GM19035 (cell line): Measurements from ENCODE around the gene CD247.

ENCODE experiments used
- ATAC-seq: cut with Tn5 transposase; IDR thresholded peaks from one replicate; pipeline ENCODE4 v1.9.1; 2021; ENCODE audit not compliant: unreplicated experiment

The CD247 gene

GRCh38 chr1:167463875-167464575 is 54.3 kb downstream of the CD247 start:
- no peak for ATAC-seq

GRCh38 chr1:167463080-167463479 is 55.2 kb downstream of the CD247 start:
- no peak for ATAC-seq

GRCh38 chr1:167462341-167462740 is 56.0 kb downstream of the CD247 start:
- ATAC-seq = no peak

GRCh38 chr1:167460836-167461235 is 57.5 kb downstream of the CD247 start:
- ATAC-seq = no peak

GRCh38 chr1:167457936-167458584 is 60.3 kb downstream of the CD247 start:
- ATAC-seq = no peak

GRCh38 chr1:167456926-167457325 is 61.4 kb downstream of the CD247 start:
- ATAC-seq = no peak

GRCh38 chr1:167456524-167456923 is 61.8 kb downstream of the CD247 start:
- no peak for ATAC-seq

GRCh38 chr1:167455786-167456446 is 62.4 kb downstream of the CD247 start:
- peak; percentile 37 for ATAC-seq

- ATAC-seq = peak; percentile 66
Measured at GRCh38 chr1:167454894-167455785, 63.2 kb downstream of the CD247 start.

- peak; percentile 25 for ATAC-seq
Measured at GRCh38 chr1:167454304-167454893, 63.9 kb downstream of the CD247 start.

GRCh38 chr1:167453123-167453522 is 65.2 kb downstream of the CD247 start:
- no peak for ATAC-seq

- ATAC-seq = no peak
Measured at GRCh38 chr1:167452483-167452882, 65.8 kb downstream of the CD247 start.

- ATAC-seq = no peak
Measured at GRCh38 chr1:167450843-167451242, 67.5 kb downstream of the CD247 start.

GRCh38 chr1:167447521-167448136 is 70.7 kb downstream of the CD247 start:
- ATAC-seq = no peak

GRCh38 chr1:167446966-167447365 is 71.4 kb downstream of the CD247 start:
- no peak for ATAC-seq

GRCh38 chr1:167443757-167444156 is 74.6 kb downstream of the CD247 start:
- ATAC-seq = no peak

- no peak for ATAC-seq
Measured at GRCh38 chr1:167442854-167443565, 75.3 kb downstream of the CD247 start.

- peak; percentile 90 for ATAC-seq
Measured at GRCh38 chr1:167442142-167442848, 76.0 kb downstream of the CD247 start.

- ATAC-seq = no peak
Measured at GRCh38 chr1:167441222-167441621, 77.1 kb downstream of the CD247 start.
